ENCODE data around the gene PLCD3. TPM values are rescaled to one million over a fixed set of nuclear protein-coding genes. Genes with fewer than 3 reads are reported as not detected.

Gene PLCD3
- total and polyA plus RNA-seq, 2 of the 13 experiments (the other 11 are each of a cell fraction or from before 2014, with no cell fraction given), result 11.3 to 39.1 TPM

- TF ChIP-seq ZNF564 (CRISPR knock-in tag; IDR thresholded peaks at IDR 0.05) (0 out of 2 replicates have a peak, but pooled peaks have one; percentile 34), CBX2 (IDR thresholded peaks at IDR 0.05; ENCODE audit: low read depth, low read length) (no peak), CBX2 (CRISPR knock-in tag; IDR thresholded peaks at IDR 0.05; ENCODE audit: low read depth) (no peak; the same call in 1 of the 2 replicates), FIP1L1 (IDR thresholded peaks at IDR 0.05; ENCODE audit: borderline replicate concordance, insufficient read depth, low read depth, low read length) (0 out of 2 replicates have a peak, but pooled peaks have one; percentile 69), ZNF775 (CRISPR knock-in tag; IDR thresholded peaks at IDR 0.05; ENCODE audit: borderline replicate concordance) (no peak), RFX1 (IDR thresholded peaks at IDR 0.05) (no peak), ZNF18 (CRISPR knock-in tag; IDR thresholded peaks at IDR 0.05; ENCODE audit: insufficient replicate concordance) (peak; percentile 90), ZNF10 (CRISPR knock-in tag; IDR thresholded peaks at IDR 0.05; ENCODE audit: borderline replicate concordance, low read depth) (no peak), KDM4B (CRISPR knock-in tag; IDR thresholded peaks at IDR 0.05) (peak; percentile 79; the same call in 1 of the 2 replicates), ZNF574 (CRISPR knock-in tag; IDR thresholded peaks at IDR 0.05) (peak; percentile 87), ZNF34 (CRISPR knock-in tag; IDR thresholded peaks at IDR 0.05; ENCODE audit: borderline replicate concordance) (no peak; the same call in 1 of the 2 replicates)
- TF ChIP-seq, protein P1, sequence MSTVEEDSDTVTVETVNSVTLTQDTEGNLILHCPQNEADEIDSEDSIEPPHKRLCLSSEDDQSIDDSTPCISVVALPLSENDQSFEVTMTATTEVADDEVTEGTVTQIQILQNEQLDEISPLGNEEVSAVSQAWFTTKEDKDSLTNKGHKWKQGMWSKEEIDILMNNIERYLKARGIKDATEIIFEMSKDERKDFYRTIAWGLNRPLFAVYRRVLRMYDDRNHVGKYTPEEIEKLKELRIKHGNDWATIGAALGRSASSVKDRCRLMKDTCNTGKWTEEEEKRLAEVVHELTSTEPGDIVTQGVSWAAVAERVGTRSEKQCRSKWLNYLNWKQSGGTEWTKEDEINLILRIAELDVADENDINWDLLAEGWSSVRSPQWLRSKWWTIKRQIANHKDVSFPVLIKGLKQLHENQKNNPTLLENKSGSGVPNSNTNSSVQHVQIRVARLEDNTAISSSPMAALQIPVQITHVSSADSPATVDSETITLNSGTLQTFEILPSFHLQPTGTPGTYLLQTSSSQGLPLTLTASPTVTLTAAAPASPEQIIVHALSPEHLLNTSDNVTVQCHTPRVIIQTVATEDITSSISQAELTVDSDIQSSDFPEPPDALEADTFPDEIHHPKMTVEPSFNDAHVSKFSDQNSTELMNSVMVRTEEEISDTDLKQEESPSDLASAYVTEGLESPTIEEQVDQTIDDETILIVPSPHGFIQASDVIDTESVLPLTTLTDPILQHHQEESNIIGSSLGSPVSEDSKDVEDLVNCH (CRISPR knock-in tag; IDR thresholded peaks at IDR 0.05), result no peak
- TF ChIP-seq, protein P2, sequence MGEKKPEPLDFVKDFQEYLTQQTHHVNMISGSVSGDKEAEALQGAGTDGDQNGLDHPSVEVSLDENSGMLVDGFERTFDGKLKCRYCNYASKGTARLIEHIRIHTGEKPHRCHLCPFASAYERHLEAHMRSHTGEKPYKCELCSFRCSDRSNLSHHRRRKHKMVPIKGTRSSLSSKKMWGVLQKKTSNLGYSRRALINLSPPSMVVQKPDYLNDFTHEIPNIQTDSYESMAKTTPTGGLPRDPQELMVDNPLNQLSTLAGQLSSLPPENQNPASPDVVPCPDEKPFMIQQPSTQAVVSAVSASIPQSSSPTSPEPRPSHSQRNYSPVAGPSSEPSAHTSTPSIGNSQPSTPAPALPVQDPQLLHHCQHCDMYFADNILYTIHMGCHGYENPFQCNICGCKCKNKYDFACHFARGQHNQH (CRISPR knock-in tag; IDR thresholded peaks at IDR 0.05), result peak; percentile 91
- TF ChIP-seq, protein P3, sequence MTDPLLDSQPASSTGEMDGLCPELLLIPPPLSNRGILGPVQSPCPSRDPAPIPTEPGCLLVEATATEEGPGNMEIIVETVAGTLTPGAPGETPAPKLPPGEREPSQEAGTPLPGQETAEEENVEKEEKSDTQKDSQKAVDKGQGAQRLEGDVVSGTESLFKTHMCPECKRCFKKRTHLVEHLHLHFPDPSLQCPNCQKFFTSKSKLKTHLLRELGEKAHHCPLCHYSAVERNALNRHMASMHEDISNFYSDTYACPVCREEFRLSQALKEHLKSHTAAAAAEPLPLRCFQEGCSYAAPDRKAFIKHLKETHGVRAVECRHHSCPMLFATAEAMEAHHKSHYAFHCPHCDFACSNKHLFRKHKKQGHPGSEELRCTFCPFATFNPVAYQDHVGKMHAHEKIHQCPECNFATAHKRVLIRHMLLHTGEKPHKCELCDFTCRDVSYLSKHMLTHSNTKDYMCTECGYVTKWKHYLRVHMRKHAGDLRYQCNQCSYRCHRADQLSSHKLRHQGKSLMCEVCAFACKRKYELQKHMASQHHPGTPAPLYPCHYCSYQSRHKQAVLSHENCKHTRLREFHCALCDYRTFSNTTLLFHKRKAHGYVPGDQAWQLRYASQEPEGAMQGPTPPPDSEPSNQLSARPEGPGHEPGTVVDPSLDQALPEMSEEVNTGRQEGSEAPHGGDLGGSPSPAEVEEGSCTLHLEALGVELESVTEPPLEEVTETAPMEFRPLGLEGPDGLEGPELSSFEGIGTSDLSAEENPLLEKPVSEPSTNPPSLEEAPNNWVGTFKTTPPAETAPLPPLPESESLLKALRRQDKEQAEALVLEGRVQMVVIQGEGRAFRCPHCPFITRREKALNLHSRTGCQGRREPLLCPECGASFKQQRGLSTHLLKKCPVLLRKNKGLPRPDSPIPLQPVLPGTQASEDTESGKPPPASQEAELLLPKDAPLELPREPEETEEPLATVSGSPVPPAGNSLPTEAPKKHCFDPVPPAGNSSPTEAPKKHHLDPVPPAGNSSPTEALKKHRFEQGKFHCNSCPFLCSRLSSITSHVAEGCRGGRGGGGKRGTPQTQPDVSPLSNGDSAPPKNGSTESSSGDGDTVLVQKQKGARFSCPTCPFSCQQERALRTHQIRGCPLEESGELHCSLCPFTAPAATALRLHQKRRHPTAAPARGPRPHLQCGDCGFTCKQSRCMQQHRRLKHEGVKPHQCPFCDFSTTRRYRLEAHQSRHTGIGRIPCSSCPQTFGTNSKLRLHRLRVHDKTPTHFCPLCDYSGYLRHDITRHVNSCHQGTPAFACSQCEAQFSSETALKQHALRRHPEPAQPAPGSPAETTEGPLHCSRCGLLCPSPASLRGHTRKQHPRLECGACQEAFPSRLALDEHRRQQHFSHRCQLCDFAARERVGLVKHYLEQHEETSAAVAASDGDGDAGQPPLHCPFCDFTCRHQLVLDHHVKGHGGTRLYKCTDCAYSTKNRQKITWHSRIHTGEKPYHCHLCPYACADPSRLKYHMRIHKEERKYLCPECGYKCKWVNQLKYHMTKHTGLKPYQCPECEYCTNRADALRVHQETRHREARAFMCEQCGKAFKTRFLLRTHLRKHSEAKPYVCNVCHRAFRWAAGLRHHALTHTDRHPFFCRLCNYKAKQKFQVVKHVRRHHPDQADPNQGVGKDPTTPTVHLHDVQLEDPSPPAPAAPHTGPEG (CRISPR knock-in tag; IDR thresholded peaks at IDR 0.05), result peak; percentile 10; the same call in 1 of the 2 replicates
These were observed 29.1 kb upstream of the PLCD3 start, which contains the start of gene HEXIM2 (continued) for GRCh38 chr17:45161288-45162024.
